Adrenal gland (tissue), 12 donors: ENCODE measurements around the gene OSGEP. TPM values are rescaled to one million over a fixed set of nuclear protein-coding genes. Genes with fewer than 3 reads are reported as not detected.

Experiments used
- DNase-seq, 7 donors: peaks; one replicate each; pipeline ENCODE4 v3.0.0-alpha.2; 2019 to 2020
- H3K27ac ChIP-seq, 5 donors: fragments of 200-600 bp; sonication (generic) in 4 of 5; 1 replicate in 3 of 5; 2 replicates in 2 of 5; pipeline versions ENCODE4 v1.5.1 to v1.8.0; 2016 to 2020; ENCODE audit warnings: mild to moderate bottlenecking in 1 of 5
- H3K27me3 ChIP-seq: fragments of 200-600 bp; 2 replicates; pipeline ENCODE4 v1.8.0; 2021
- H3K36me3 ChIP-seq, 2 donors: fragments of 200-600 bp; replicated peaks in 1 of 2; 1 replicate in 1 of 2; 2 replicates in 1 of 2; pipeline versions ENCODE4 v1.5.1 to v1.8.0; 2018 to 2022
- H3K4me1 ChIP-seq, 2 donors: fragments of 200-600 bp; replicated peaks in 1 of 2; 1 replicate in 1 of 2; 2 replicates in 1 of 2; pipeline versions ENCODE4 v1.5.1 to v1.8.0; 2018 to 2021
- H3K4me3 ChIP-seq, 4 donors: fragments of 200-600 bp; sonication (generic) in 3 of 4; one replicate each; pipeline ENCODE4 v1.5.1; 2016 to 2018
- H3K9me3 ChIP-seq, 3 donors: fragments of 200-600 bp; sonication (generic) in 1 of 3; replicated peaks in 1 of 3; 1 replicate in 2 of 3; 2 replicates in 1 of 3; pipeline versions ENCODE4 v1.5.1 to v1.8.0; 2016 to 2021
- POLR2A ChIP-seq, 2 donors: fragments of 450-650 bp; IDR thresholded peaks; one replicate each; pipeline ENCODE4 v1.6.1; 2017; ENCODE audit warnings: antibody characterized with exemption in 2 of 2, mild to moderate bottlenecking in 2 of 2, moderate library complexity in 1 of 2
- WGBS, 4 donors: extraction: QIAGEN DNeasy Blood & Tissue Kit in 2 of 4; methylation state at CpG; one replicate each; pipeline versions ENCODE4 v1.1.5 to v1.1.7; 2013 to 2017; 5-methylcytosine and 5-hydroxymethylcytosine counted together
- intact Hi-C, 2 donors: fragments of 100-400 bp; cut with DNase I; formaldehyde crosslinking; loops; one replicate each; pipeline versions ENCODE4 v1.14.1 to v1.15.0; 2022 to 2023
- polyA plus RNA-seq, 3 donors: library from polyadenylated mRNA; stranded (reverse); fragments of 200-250 nt in 2 of 3; fragments of 350-450 nt in 1 of 3; fragmentation: Illumina TruSeq in 1 of 3; extraction: RNeasy Lipid Tissue Mini Kit (QIAGEN cat#74804) in 1 of 3; gene quantifications; one replicate each; pipeline ENCODE4 v1.2.3, GENCODE V29; 2013 to 2014
- total RNA-seq, 9 donors: library from RNA; depleted of rRNA in 4 of 9; stranded (reverse); fragments of >200 nt in 4 of 9; fragments of 120-200 nt in 1 of 9; fragmentation: NEBNext Ultra II Directional in 1 of 9; extraction: Animal tissue kit (Norgen Biotek cat#: 25700) in 1 of 9; gene quantifications; one replicate each; pipeline versions ENCODE4 v1.1.0 to v1.2.4, GENCODE V29; 2013 to 2023
- TF ChIP-seq, protein P1 (sequence below), 6 experiments: fragments of 450-650 bp in 4 of 6; fragments of 200-600 bp in 2 of 6; sonication (generic) in 1 of 6; IDR thresholded peaks; 1 replicate in 5 of 6; 2 replicates in 1 of 6; pipeline versions ENCODE4 v1.5.1 to v1.8.0; 2016 to 2021; ENCODE audit warnings: antibody characterized with exemption in 6 of 6, mild to moderate bottlenecking in 2 of 6, moderate library complexity in 1 of 6
- donor health status: healthy with polysubstance abuse.
- donor health status: Bipolar disorder and iron deficiency.
- donor health status: DM: yes; HTN: yes; CAD: no.
- donor health status: DM: no; HTN: no; CAD: no.
- donor health status: DM: no; HTN: no; CAD: no.
- donor health status: DM: yes; HTN: yes; CAD: no.

OSGEP gene
- total and polyA plus RNA-seq, 12 donors: 25.0 to 102 (median 37.5) TPM

DNA sequence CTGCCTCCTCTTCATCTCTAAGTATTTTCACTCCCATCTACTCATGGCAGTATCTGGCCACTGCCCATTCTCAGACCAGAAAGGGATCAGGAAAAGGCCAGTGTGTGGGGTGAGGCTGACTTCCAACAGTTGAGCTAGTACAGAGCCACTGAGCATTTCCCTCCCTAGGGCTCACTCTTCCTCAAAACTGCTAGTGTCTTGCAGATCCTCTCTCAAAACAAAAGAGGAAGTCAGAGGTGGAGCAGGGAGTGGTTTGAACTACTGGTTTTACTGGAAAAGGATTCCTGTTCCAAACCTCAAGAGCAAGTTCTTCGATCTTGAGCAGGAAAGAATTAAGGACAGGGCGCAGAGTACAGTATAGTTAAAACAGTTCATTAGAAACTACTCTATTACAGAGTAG is 39.0 kb upstream of the OSGEP start:
- DNase-seq: peak in 1 of 7 donors; percentile 13
- no peaks in the 10 kb centered on the region for H3K36me3 ChIP-seq
- 27 to 83% (median 56%) methylated on average over 2 of the region's 2 CpGs for WGBS, 4 donors
- H3K4me3 ChIP-seq: no peak overlapping the region
- no peaks in the 10 kb centered on the region for H3K4me1 ChIP-seq
- H3K27ac ChIP-seq: peak overlapping the region in 1 of 5 donors; percentile 1
- H3K9me3 ChIP-seq: no peaks in the 10 kb centered on the region
- intact Hi-C loops: no loop called here
- H3K27me3 ChIP-seq: no peaks in the 10 kb centered on the region
- no peak for TF ChIP-seq POLR2A (IDR thresholded peaks at IDR 0.05)

DNA sequence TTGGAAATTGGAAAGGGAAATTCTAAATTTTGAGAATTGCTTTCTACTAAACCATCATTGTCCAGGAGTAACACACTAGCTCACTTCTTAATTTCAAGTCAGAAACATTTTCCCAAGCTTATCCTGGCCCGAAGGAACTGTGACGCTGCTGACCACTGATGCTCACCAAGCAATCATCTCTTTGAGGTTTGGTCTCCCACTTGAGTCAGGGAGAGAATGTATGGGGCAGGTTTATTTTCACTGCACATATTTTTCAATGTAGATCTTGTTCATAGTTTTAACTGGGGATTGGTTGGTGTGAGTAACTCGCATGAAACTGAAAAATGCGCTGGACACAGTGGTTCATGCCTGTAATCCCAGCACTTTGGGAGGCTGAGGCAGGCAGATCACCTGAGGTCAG is 37.9 kb upstream of the OSGEP start:
- H3K27me3 ChIP-seq: no peaks in the 10 kb centered on the region
- H3K27ac ChIP-seq: no peak overlapping the region
- no peaks in the 10 kb centered on the region for H3K36me3 ChIP-seq
- TF ChIP-seq POLR2A (IDR thresholded peaks at IDR 0.05): no peak
- TF ChIP-seq, protein P1, sequence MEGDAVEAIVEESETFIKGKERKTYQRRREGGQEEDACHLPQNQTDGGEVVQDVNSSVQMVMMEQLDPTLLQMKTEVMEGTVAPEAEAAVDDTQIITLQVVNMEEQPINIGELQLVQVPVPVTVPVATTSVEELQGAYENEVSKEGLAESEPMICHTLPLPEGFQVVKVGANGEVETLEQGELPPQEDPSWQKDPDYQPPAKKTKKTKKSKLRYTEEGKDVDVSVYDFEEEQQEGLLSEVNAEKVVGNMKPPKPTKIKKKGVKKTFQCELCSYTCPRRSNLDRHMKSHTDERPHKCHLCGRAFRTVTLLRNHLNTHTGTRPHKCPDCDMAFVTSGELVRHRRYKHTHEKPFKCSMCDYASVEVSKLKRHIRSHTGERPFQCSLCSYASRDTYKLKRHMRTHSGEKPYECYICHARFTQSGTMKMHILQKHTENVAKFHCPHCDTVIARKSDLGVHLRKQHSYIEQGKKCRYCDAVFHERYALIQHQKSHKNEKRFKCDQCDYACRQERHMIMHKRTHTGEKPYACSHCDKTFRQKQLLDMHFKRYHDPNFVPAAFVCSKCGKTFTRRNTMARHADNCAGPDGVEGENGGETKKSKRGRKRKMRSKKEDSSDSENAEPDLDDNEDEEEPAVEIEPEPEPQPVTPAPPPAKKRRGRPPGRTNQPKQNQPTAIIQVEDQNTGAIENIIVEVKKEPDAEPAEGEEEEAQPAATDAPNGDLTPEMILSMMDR (IDR thresholded peaks at IDR 0.05): no peak
- DNase-seq: no peak
- H3K9me3 ChIP-seq: no peaks in the 10 kb centered on the region
- H3K4me1 ChIP-seq: no peaks in the 10 kb centered on the region
- H3K4me3 ChIP-seq: no peak overlapping the region
- intact Hi-C loops: no loop called here
- 83 to 95% (median 88%) methylated on average over 4 of the region's 4 CpGs for WGBS, 4 donors

DNA sequence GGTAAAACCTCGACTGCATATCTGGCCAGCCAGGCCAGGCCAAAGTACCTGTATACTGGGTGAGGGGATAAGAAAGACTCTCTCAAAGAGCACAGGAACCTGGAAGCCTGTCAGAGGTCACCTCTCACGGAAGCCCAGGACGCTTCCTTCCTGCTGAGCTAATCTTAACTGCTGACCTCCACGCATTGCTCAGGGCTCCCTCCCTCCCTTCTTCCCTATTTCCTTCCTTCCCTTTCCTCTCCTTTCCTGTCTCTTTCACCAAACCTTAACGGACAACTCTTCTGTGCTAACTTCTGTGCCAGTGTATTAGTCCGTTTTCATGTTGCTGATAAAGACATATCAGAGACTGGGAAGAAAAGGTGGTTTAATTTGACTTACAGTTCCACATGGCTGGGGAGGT is 36.0 kb upstream of the OSGEP start:
- intact Hi-C loops: no loop called here
- TF ChIP-seq POLR2A (IDR thresholded peaks at IDR 0.05): no peak
- TF ChIP-seq, protein P1 (IDR thresholded peaks at IDR 0.05): no peak
- Histone ChIP-seq H3K4me3 (no peak overlapping the region), H3K27ac (no peak overlapping the region), H3K9me3 (no peaks in the 10 kb centered on the region), H3K36me3 (no peaks in the 10 kb centered on the region), H3K27me3 (no peaks in the 10 kb centered on the region), H3K4me1 (no peaks in the 10 kb centered on the region)
- WGBS, 4 donors: 35 to 42% (median 38%) methylated on average over 6 of the region's 6 CpGs
- no peak for DNase-seq

DNA sequence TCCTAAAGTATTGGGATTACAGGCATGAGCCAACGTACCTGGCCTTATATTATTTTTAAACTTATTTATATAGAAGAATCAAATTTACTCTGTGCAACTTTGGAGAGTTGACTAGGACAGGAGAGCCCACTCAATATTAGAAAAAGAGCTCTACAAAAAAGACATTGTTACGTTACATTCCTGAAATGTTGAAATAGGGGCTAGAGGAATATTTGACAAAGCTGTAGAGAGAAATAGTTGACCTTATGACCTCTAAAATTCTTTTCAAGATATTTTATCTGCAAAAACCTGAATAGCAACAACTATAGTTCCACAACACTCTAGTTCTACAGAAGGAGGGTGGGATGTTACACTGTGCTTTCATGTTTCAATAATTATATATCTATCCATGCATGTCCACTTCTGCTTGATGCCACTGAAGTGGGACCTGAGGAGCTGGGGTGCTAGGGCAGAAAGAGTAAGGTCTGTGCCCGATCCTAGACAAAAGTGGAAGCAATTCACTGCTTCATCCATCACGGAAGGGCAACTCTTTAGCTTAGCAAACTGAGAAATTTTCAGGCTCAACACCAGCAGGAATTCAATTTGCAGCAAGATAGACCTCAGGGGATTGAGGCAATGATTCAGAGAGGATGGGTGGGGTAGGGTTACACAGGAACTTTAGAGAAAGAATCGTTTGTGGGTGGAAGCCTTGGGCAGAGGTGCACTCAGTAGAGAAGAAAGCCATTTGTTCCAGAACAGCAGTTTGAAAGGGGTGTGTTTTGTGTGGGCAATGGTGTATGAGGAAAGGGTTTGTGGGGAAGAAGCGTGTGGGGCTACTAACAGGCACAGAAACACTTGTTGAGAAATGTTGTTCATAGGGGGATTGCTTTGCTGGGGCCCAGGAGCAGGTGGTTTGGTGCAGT is 34.7 kb upstream of the OSGEP start:
- Histone ChIP-seq H3K9me3 (no peaks in the 10 kb centered on the region), H3K4me3 (no peak overlapping the region), H3K27ac (no peak overlapping the region), H3K36me3 (no peaks in the 10 kb centered on the region), H3K27me3 (no peaks in the 10 kb centered on the region), H3K4me1 (no peaks in the 10 kb centered on the region)
- 47 to 57% (median 53%) methylated on average over 6 of the region's 6 CpGs for WGBS, 4 donors
- intact Hi-C loops: no loop called here
- no peak for DNase-seq
- no peak for TF ChIP-seq POLR2A (IDR thresholded peaks at IDR 0.05)
- TF ChIP-seq, protein P1 (IDR thresholded peaks at IDR 0.05): no peak

DNA sequence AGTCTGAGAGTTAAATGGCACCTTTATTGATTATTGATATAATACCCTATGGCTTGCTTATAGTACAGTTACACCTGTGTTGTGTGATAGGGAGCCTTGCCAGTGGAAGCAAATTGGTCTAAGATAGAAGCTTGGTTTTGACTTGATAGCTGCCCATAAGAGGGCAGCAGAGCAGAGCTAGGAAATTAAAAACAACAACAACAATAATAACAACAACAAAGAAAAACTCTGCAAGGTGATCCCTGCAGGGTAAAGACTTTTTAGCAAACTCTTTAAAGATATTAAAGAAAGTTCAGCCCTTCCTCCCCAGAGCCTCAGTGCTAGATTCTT is 32.7 kb upstream of the OSGEP start:
- no peak for DNase-seq
- no peaks in the 10 kb centered on the region for H3K9me3 ChIP-seq
- TF ChIP-seq POLR2A (IDR thresholded peaks at IDR 0.05): no peak
- TF ChIP-seq, protein P1 (IDR thresholded peaks at IDR 0.05): no peak
- no peak overlapping the region for H3K4me3 ChIP-seq
- H3K27ac ChIP-seq: no peak overlapping the region
- H3K36me3 ChIP-seq: no peaks in the 10 kb centered on the region
- no peaks in the 10 kb centered on the region for H3K4me1 ChIP-seq
- H3K27me3 ChIP-seq: no peaks in the 10 kb centered on the region
- intact Hi-C loops: no loop called here
